Medulla oblongata (tissue), 1 donor: ENCODE data around the gene CCDC159.
"Not testable (repeated sequence)": the region's sequence is repeated elsewhere in the genome, so short reads cannot be mapped to it uniquely, and the experiment has no call there.

Experiments used
- DNase-seq: peaks from one replicate; pipeline ENCODE4 v3.0.0-alpha.2; 2015; ENCODE audit errors: extremely low spot score

Gene CCDC159

DNA sequence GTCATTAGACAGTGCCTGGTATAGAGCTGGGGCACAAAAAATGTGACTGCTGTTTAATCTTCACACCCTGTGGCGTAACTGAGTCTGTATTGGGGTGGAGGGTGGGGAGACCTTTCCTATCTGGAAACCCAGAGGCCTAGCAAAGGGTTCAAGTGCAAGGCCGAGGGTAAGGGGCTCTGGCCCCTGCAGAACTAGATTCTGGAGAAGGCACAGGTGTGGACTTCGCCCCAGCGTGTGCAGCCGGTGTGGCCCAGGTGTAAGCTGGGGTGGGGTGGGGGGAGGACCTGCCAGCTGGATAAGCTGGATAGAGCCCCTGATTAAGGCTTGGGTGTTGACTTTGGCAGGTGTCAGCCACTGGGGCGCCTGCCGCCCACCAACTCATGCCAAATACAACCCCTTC lies 8.2 kb upstream of the CCDC159 start:
- DNase-seq: no peak

DNA sequence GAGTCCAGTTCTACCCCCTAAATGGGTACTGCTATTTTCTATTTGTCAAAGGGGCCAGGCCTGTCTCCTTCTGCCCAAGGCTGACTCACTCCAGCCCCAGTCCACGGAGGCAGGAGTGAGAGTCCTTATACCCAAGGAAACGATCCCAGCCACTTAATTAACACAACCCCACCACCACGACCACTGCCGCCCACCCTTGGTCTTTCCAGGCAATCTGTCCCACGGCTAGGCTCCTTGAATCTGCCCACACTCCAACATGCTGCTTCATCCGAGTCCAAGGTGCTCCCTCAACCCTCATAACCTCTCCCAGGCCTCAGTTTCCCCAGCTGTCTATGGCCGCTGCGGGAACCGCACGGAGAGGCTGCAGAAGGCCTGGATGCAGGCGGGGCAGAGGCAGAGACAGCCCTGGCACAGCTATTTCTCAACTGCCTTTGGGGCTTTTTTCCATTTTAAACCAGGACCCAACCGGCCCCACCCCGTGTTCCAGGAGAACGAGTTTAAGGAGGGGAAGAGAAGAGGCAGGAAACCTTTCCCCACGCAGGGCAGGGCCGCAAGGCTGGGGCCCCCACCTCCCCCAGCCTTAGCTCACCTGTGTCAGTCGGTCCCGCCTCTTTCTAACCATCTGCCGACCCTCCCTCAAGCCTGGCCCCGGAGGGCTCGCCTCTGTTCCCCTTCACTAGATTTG lies 7.6 kb upstream of the CCDC159 start:
- DNase-seq: no peak

DNA sequence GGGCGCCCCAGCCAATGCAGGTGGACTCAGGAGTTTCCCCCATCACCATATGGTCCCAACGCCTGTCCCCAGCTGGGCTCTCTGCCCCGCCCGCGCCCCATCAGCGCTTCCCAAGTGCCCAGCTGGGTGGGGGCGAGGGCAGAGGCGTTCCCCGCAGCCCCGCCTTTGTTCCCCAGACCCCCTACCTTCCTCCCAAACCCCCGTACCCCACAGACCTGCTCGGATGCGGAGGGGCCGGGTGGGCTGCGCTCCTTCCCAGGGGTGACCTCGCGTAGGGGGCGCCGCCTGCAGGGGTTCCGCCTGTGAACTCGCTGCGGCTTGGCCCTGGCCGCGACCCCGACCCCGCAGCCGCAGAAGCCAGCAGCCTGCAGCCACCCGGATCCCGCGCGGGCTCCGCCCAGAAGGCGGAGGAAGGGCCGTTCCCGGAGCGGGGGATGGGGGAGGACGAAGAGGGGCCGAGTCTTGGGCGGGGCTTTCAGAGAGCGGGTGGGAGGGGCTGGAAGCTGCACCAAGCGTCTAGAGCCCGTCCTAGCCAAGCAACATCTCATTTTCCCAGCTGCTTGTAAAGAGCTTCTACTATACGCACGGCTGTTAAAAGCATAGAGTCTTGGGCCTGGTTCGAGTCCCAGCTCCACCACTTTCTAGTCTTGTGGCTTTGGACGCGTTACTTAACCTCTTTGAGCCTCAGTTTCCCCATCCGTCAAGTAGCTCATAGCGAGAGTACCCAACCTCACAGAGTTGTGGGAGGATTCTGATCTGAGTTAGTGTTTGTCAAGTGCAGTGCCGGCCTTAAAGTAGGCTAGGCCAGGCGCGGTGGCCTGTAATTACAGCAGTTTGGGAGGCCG lies 6.8 kb upstream of the CCDC159 start, which contains the start of gene RAB3D:
TSS of gene RAB3D (minus strand) at position 404 of the 845 bp plus-strand sequence. CDS start 2,258 bp downstream, outside the sequence.
- peak; percentile 89 for DNase-seq

DNA sequence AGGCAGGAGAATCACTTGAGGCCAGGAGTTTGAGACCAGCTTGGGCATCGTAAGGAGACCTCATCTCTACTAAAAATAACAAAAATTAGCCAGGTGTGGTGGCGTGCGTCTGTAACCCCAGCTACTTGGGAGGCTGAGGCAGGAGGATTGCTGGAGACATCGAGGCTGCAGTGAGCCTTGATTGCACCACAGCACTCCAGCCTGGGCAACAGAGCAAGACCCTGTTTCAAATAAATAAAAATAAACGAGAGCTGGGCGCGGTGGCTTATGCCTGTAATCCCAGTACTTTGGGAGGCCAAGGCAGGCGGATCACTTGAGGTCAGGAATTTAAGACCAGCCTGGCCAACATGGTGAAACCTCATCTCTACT lies 6.2 kb upstream of the CCDC159 start:
- not testable (repeated sequence) for DNase-seq

DNA sequence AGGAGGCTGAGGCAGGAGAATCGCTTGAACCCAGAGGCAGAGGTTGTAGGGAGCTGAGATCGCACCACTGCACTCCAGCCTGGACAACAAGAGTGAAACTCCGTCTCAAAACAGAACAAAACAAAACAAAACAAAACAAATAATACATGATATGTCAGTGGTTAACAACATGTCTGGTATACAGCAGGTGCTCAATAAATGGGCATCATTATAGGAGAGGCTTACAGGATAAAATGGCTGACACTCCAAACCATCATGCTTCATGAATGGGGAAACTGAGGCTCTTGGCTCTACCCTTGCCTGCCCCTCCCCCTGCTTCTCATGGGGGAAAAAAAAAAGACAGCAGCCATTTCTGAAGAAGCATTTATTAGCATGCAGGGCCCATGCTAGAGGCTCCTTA lies 3.9 kb upstream of the CCDC159 start:
- DNase-seq: no peak

DNA sequence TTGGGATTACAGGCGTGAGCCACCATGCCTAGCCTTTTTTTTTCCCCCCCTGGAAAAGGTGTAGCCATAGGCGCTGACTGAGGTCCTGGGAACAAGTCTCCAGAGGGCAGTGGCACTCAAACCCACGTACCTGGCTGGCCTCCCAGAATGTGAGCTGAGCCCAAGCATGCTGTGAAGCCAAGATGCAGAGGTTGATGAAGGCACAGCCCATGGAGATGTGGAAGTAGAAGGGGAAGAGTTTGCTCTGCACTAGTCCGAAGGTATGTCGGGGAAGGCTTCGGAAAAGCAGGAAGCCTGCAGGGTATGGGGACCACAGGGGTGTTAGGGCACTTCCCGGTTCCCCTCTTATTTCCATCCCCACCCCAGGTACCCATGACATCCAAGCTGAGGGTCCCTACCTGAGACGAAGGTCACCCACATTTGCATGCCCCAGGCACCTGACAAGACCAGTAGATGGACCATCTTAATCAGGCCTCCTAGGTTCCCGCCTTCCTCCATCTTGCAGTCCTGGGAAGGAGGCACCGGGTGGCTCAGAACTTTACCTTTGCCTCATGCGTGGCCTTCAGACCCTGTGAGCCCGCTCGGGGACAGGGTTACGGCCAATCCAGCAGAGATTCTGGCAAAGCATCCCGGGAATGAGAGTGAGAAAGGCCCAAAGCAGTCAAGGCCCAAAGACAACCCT lies 1.1 kb upstream of the CCDC159 start:
- no peak for DNase-seq

DNA sequence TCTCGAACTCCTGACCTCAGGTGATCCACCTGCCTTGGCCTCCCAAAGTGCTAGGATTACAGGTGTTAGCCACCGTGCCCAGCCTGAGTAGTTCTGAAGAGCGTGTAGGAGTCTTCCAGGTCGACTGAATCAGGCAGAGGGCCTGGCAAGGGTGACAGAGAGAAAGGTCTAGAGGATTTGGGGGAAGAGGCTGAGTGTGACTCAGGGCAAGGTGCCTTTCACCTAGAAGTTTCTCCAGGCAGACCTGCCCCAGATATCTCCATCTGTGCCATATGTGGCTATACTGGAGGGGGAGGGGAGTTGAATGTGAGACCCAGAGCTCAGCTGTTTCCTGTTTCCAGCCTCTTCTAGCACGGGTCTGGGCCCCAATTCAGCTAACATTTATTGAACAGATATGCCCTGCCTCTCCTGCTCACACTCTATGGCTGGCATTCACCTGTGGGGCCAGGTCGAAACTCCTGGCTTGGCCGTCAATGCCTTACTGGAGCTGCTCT lies 1.3 kb downstream of the CCDC159 start:
- no peak for DNase-seq

DNA sequence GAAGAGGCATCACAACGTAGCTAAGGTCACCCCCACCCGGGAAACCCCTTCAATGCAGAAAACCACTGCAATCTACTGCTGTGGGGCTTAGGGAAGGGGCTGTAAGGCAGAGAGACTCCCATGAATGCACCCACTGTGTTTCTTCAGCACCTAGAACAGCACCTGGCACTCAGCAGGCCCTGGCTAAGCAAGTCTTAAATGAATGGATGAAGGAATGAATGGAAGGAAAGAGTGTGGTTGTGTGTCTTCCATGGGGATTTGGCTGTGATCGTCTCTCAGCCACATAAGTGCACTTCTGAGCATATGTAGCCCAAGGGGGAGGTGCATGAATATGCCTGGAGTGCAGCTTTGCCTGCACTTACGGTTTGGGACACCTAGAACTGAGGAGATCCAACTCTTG lies 2.9 kb downstream of the CCDC159 start:
- DNase-seq: no peak

DNA sequence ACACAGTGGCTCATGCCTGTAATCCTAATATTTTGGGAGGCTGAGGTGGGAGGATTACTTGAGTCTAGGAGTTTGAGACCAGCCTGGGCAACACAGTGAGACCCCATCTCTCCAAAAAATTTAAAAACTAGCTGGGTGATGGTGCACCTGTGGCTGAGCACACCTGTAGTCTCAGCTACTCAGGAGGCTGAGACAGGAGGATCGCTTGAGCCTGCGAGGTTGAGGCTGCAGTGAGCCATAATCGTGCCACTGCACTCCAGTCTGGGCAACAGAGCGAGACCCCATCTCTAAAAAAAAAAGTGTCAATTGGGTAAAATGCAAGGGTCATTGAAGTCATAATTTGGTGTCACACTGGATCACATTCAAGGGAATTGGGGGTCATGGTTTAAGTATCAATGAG lies 7.8 kb downstream of the CCDC159 start:
- DNase-seq: not testable (repeated sequence)

DNA sequence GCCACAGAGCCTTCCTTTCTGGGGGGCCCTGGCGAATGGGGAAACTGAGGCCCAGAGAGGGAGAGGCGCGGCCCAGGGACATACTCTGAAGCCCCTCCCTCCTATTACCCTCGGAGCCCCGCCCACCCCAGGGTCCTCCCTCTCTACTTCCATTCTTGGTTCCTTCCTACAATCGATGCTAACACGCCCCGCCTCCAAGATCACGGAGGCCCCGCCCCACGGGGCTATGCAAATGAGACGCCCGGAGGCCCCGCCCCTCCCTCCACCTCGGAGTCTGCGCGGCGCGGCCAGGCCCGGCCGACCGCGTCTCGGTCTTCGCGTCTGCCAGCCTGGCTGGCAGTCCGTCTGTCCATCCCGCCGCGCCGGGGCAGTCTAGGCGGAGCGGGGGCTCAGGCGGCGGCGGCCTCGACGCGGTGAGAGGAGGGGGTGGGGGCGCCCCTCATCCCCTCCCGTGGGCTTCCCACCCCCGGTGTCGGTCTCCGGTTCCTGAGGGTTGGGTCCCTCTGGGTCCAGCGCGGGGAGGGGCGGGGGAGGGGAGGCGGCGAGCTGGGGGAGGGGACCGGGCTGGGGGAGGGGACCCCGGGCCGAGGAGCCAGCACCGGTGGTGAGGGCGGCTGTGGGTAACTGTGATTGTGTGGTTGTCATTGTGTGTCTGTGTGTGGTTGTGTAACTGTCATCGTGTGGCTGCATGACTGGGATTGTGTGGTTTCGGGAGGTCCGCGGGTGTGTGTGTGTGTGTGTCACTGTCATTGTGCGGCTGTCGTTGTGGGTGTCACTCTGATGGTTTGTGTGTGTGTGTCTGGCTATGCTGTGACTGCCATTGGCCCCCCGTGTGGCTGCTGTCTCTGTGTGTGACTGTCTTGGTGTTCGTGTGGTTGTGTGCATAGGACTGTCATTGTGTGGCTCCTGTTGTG lies 9.1 kb downstream of the CCDC159 start, which contains the start of gene PLPPR2:
TSS of gene PLPPR2 (plus strand) at position 273 of the 914 bp plus-strand sequence. CDS start 2,242 bp downstream, outside the sequence.
- peak; percentile 91 for DNase-seq

DNA sequence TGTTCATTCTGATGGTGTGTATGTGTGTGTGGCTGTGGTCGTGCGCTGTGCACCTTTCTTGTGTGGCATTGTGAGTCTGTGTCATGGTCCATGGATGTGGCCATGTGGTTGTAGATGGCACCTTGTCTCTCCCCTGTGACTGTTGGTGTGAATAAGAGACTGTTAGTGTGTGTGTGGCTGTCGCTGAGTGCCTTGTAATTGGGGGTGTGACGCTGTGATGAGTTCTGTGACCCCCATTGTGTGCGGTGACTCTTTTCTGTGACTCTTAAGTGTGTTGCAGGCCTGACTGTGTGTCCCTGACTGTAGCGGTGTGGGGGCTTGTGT lies 9.7 kb downstream of the CCDC159 start:
- DNase-seq: no peak

DNA sequence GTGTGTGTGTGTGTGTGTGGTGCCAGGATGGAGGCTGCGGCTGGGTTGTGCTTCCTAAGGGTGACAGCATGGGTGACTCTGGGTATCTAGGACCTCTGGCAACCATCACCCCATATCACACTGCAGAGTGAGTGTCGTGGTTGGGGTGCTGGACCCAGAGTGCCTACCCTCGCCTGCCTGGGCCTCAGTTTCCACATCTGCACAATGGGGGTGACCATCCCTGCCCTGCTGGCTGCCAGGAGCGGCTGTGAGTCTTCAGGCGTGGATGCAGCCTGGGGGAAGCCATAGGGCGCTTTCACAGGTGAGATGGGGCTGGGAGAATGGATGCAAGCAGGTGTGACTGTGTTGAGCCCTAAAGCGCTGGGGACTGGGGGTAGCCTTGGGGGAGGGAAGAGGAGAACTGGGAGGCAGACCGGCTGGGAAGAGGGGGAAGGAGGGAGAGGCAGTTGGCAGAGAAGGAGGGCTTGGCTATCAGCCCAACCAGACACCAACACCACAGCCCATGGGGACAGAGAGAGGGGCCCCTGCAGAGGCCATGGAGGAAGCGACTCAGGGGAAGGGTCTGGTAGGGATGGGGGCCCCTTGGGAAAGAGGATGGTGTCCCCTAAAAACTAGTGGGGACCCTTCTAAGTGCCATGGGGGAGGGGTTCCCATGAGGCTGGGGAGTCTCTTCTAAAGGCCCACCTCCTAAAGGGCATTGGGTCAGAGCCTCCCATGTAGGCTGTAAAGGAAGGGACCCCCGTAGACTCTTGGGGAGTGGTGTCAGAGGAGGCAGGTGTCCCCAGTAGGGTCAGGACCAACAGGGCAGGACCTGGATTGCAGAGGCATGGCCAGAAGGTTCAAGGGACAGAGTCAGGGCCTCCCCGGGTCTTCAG lies 10.6 kb downstream of the CCDC159 start:
- no peak for DNase-seq

DNA sequence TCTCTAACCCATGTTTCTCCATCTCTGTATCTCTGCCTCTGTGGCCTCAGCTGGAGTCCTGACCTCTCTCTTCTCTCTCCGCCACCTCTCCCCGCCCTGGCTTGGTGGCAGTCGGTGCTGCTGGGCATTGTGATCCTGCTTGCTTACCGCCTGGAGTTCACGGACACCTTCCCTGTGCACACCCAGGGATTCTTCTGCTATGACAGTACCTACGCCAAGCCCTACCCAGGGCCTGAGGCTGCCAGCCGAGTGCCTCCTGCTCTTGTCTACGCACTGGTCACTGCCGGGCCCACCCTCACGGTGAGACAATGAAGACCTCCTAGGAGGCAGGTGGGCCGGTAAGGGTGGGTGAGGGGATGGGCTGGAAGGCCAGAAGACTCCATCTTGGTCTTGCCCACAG lies 13.1 kb downstream of the CCDC159 start:
- no peak for DNase-seq

DNA sequence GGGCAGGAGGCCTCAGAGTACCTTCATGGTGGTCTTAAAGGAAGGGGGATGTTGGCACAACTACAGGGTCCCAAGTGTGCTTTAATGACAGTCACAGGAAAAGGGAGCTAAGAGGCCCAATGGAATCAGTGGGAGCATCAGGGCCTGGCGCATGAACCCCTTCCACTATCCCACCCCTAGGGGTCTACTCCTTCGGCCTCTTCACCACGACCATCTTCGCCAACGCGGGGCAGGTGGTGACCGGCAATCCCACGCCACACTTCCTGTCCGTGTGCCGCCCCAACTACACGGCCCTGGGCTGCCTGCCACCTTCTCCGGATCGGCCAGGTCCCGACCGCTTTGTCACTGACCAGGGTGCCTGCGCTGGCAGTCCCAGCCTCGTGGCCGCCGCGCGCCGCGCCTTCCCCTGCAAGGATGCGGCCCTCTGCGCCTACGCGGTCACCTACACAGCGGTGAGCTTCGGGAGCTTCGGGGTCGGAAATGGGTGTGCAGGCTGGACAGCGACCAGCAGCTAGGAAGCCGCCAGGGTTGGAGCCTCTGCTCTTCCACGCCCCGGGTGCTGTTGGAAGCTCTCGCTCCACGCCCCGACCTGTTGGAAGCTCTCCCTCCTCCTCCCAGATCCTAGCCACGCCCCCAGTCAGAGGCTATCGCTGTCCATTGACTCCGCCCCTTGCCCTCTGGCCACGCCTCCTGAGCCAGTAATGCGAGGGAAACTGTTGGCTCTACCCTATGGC lies 14.9 kb downstream of the CCDC159 start:
- DNase-seq: no peak

DNA sequence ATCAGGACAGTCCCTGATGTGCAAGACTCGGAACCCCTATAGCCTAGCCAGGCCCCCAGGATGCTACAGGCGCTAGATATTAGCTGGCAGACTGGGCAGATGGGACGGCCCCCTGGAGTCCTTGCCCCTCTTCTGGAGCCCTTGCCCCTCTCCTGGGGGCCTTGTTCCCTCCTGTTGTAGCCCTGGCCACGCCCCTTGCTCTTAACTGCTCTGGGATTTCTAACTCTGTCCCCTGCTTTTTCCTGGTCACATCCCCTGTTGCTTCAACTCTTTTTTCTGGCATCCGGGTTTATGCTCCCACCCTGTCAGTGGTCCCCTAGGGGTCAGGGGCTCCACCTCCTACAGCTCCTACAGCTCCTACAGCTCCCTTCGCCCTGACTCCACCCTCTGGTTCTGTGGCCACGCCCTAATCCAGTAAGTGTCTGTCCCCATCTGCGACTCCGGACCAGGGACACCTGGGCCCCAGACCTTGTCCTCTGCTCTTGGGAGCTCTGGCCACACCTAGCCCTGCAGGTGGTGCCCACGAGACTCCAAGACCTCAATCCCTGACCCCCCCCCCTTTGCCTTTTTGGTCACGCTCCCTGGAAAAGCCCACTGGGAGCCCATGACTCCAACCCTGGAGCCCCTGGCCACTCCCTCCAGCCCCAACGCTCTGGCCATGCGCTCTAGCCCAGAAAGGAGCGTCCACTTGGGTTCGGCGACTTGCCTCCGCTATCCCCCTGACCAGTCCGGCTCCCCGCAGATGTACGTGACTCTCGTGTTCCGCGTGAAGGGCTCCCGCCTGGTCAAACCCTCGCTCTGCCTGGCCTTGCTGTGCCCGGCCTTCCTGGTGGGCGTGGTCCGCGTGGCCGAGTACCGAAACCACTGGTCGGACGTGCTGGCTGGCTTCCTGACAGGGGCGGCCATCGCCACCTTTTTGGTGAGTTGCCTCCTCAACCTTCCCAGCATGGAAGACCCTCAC lies 15.7 kb downstream of the CCDC159 start:
- DNase-seq: no peak

DNA sequence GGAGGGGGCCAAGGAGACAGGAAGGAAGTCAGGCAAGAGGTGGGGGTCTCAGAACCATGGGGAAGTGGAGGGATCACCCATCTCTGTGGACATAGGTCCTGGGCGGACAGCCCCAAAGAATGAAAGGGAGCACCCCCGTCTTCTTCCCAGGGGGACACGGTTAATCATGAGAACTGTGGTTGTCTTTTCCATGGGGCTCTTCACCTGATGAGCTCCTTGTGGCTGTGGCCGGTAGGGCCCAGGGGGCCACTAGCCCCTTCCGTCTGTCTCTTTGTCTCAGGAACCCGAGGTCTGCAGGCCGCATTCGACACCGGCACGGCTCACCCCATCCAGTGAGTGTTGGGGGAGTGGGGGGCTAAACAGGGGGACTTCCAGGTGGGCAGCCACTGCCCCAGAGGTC lies 17.6 kb downstream of the CCDC159 start:
- DNase-seq: no peak

DNA sequence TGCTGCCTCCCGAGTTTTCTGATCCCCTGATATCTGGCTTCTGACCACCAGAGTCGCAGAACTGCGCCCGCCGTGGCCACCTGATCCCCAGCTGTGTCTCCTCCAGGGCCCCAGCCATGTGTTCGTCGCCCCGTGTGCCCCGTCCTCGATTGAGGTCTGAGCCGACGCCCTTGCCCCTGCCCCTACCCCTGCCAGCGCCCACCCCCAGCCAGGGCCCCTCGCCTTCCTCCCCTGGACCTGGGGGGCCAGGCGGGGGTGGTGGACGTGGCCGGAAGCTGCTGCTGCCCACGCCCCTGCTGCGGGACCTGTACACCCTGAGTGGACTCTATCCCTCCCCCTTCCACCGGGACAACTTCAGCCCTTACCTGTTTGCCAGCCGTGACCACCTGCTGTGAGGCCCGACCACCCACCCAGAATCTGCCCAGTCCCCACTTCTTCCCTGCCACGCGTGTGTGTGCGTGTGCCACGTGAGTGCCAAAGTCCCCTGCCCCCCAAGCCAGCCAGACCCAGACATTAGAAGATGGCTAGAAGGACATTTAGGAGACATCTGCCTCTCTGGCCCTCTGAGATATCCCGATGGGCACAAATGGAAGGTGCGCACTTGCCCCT lies 18.1 kb downstream of the CCDC159 start:
- DNase-seq: no peak

DNA sequence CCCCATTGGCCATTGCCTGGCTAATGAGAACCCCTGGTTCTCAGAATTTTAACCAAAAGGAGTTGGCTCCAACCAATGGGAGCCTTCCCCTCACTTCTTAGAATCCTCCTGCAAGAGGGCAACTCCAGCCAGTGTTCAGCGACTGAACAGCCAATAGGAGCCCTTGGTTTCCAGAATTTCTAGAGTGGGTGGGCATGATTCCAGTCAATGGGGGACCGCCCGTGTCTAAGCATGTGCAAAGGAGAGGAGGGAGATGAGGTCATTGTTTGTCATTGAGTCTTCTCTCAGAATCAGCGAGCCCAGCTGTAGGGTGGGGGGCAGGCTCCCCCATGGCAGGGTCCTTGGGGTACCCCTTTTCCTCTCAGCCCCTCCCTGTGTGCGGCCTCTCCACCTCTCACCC lies 18.6 kb downstream of the CCDC159 start:
- DNase-seq: no peak
